Neutrophil (primary cell): Measurements from ENCODE around the gene ZNF451.

Experiments
- H3K27ac ChIP-seq: fragments of 200-600 bp; sonication (generic); 2 replicates; pipeline ENCODE4 v1.5.1; 2016; ENCODE audit warnings: mild to moderate bottlenecking, moderate library complexity
- H3K27me3 ChIP-seq: fragments of 200-600 bp; sonication (generic); 2 replicates; pipeline ENCODE4 v1.6.0; 2016; ENCODE audit warnings: mild to moderate bottlenecking
- H3K36me3 ChIP-seq: fragments of 200-600 bp; sonication (generic); 2 replicates; pipeline ENCODE4 v1.5.1; 2017
- H3K4me1 ChIP-seq, 2 experiments: fragments of 200-600 bp in 1 of 2; sonication (generic) in 1 of 2; 1 replicate in 1 of 2; 2 replicates in 1 of 2; pipeline versions ENCODE4 v1.5.1 to v1.6.1; 2013 to 2016; ENCODE audit warnings: low read depth in 1 of 2, low read length in 1 of 2, mild to moderate bottlenecking in 1 of 2, moderate library complexity in 1 of 2; ENCODE audit not compliant: control insufficient read depth in 1 of 2, insufficient read depth in 1 of 2
- H3K4me3 ChIP-seq, 2 experiments: fragments of 200-600 bp in 1 of 2; sonication (generic) in 1 of 2; 1 replicate in 1 of 2; 2 replicates in 1 of 2; pipeline ENCODE4 v1.5.1; 2013 to 2016; ENCODE audit warnings: low read depth in 1 of 2, low read length in 1 of 2, mild to moderate bottlenecking in 1 of 2, moderate library complexity in 1 of 2
- H3K9me3 ChIP-seq: fragments of 200-600 bp; sonication (generic); 2 replicates; pipeline ENCODE4 v1.5.1; 2016
- CTCF ChIP-seq: fragments of 200-600 bp; sonication (generic); IDR thresholded peaks from 2 replicates; pipeline ENCODE4 v1.5.1; 2016; ENCODE audit warnings: antibody characterized with exemption

Gene ZNF451

GRCh38 chr6:57162516-57162915 lies 72.5 kb downstream of the ZNF451 start:
- TF ChIP-seq CTCF = no peak
- H3K9me3 ChIP-seq = no peaks in the 10 kb centered on the region
- H3K36me3 ChIP-seq = peaks cover 34% of the 10 kb centered on the region
- no peak overlapping the region for H3K4me3 ChIP-seq
- no peaks in the 10 kb centered on the region for H3K27me3 ChIP-seq
- no peak overlapping the region for H3K27ac ChIP-seq
- H3K4me1 ChIP-seq = no peaks in the 10 kb centered on the region

GRCh38 chr6:57163956-57164355 lies 74.0 kb downstream of the ZNF451 start:
- H3K4me3 ChIP-seq = no peak overlapping the region
- no peaks in the 10 kb centered on the region for H3K9me3 ChIP-seq
- no peak for TF ChIP-seq CTCF
- no peaks in the 10 kb centered on the region for H3K27me3 ChIP-seq
- peaks cover 30% of the 10 kb centered on the region for H3K36me3 ChIP-seq
- H3K4me1 ChIP-seq = no peaks in the 10 kb centered on the region
- no peak overlapping the region for H3K27ac ChIP-seq

- Histone ChIP-seq H3K36me3 (peaks cover 30% of the 10 kb centered on the region), H3K27me3 (no peaks in the 10 kb centered on the region), H3K9me3 (no peaks in the 10 kb centered on the region), H3K4me3 (no peak overlapping the region), H3K27ac (no peak overlapping the region), H3K4me1 (no peaks in the 10 kb centered on the region)
- no peak for TF ChIP-seq CTCF
These were observed 75.1 kb downstream of the ZNF451 start for GRCh38 chr6:57165080-57165479.

GRCh38 chr6:57172136-57173055 lies 82.4 kb downstream of the ZNF451 start, which contains the start of gene BAG2:
Gene BAG2, plus strand, starts transcription at chr6:57172326. Its CDS starts 372 bp downstream, at chr6:57172698.
- no peak for TF ChIP-seq CTCF
- Histone ChIP-seq H3K4me3 (peak within 1 kb of the TSS; percentile 45 to 61), H3K27ac (no peak within 1 kb of the TSS), H3K27me3 (peaks cover 28% of the 10 kb centered on the region), H3K36me3 (peaks cover 4% of the 10 kb centered on the region), H3K4me1 (peaks cover 15 to 20% of the 10 kb centered on the region in 2 experiments), H3K9me3 (no peaks in the 10 kb centered on the region)

- H3K27ac ChIP-seq = no peak overlapping the region
These were observed 83.3 kb downstream of the ZNF451 start for GRCh38 chr6:57173056-57173885.

More at GRCh38 chr6:57173056-57173885, 83.3 kb downstream of the ZNF451 start:
- Histone ChIP-seq H3K36me3 (no peaks in the 10 kb centered on the region), H3K9me3 (no peaks in the 10 kb centered on the region), H3K27me3 (peaks cover 28% of the 10 kb centered on the region), H3K4me3 (peak overlapping the region; percentile 45 to 61), H3K4me1 (peaks cover 15 to 20% of the 10 kb centered on the region in 2 experiments)
- no peak for TF ChIP-seq CTCF
